ENCODE results near the gene AFF3. TPM values are rescaled to one million over a fixed set of nuclear protein-coding genes. Genes with fewer than 3 reads are reported as not detected.
A peak's percentile ranks its signal among the peaks of the same experiment; 100 is the strongest.

The AFF3 gene
- total and polyA plus RNA-seq, 4 donors: 0.48 to 5.3 (median 2.3) TPM

DNA sequence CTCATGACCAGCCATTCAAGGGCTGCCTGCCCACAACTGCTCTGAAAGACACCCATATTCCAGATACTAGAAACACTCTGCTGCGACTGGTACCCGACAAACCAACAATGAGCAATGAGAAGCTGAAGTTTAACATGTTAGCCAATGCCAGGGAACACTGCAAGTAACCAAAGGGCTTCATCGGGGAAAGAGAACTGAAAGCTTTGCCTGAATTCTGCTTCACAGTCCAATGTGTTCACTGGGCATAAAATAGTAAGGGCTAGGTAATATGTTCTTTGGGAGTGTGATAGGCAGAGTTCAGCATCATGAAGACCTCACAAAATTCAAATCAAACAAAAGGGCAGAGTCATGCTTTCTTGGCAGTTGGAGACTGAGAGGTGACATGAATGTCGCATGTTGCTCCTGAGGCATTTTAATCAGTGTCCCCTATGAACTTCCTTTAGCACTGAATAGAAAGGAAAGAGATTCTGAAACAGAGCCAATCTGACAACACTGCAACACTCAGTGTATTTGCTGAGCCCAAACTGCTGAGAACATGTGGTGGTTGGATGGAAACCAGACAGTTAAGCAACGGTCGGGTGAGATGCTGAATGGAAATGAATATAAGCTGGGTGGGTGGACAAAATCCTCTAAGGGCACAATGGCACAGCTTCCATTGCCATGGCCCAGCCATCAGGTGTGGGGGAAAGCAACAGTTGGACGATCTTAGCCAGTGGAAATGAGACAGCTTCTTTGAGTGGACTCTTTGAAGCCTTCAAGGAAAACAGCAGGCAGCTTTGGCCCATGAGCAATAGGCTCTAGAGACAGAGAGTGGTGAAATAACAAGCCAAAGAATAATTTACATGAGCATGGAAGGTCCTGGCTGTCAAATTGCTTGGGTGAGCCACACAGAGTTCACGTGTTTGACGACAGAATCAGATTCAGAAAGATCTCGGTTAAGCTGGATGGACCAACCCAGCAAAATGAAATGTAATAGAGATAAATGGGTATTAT is 277.5 kb downstream of the AFF3 start:
- no peaks in the 10 kb centered on the region for H3K36me3 ChIP-seq (ENCODE audit: control insufficient read depth in 4 of 4, insufficient read depth in 3 of 4, low read depth in 1 of 4, low read length in 3 of 4)
- peaks cover 3 to 21% (median 11%) of the 10 kb centered on the region in 4 donors for H3K4me1 ChIP-seq (ENCODE audit: control insufficient read depth in 4 of 4, insufficient read depth in 4 of 4, low read length in 3 of 4)
- TF ChIP-seq FOXA2 (IDR thresholded peaks at IDR 0.05) (peak; percentile 63), JUND (IDR thresholded peaks at IDR 0.05) (peak in 1 of 2 donors; percentile 57), SP1 (IDR thresholded peaks at IDR 0.05) (peak; percentile 70), YY1 (IDR thresholded peaks at IDR 0.05) (peak; percentile 67), TAF1 (conservative IDR thresholded peaks at IDR 0.05) (no peak), EGR1 (IDR thresholded peaks at IDR 0.05; ENCODE audit: low read depth in 2 of 2) (no peak), HNF4A (conservative IDR thresholded peaks at IDR 0.05) (peak; percentile 61 to 77), GABPA (IDR thresholded peaks at IDR 0.05 in 1 of 2, conservative IDR thresholded peaks at IDR 0.05 in 1 of 2) (no peak), RXRA (IDR thresholded peaks at IDR 0.05) (peak; percentile 60 to 85), RAD21 (IDR thresholded peaks at IDR 0.05) (peak; percentile 48 to 67), HNF4G (IDR thresholded peaks at IDR 0.05) (no peak), NR2F2 (IDR thresholded peaks at IDR 0.05) (no peak), FOXA1 (IDR thresholded peaks at IDR 0.05) (peak; percentile 80)
- TF ChIP-seq, protein P1, sequence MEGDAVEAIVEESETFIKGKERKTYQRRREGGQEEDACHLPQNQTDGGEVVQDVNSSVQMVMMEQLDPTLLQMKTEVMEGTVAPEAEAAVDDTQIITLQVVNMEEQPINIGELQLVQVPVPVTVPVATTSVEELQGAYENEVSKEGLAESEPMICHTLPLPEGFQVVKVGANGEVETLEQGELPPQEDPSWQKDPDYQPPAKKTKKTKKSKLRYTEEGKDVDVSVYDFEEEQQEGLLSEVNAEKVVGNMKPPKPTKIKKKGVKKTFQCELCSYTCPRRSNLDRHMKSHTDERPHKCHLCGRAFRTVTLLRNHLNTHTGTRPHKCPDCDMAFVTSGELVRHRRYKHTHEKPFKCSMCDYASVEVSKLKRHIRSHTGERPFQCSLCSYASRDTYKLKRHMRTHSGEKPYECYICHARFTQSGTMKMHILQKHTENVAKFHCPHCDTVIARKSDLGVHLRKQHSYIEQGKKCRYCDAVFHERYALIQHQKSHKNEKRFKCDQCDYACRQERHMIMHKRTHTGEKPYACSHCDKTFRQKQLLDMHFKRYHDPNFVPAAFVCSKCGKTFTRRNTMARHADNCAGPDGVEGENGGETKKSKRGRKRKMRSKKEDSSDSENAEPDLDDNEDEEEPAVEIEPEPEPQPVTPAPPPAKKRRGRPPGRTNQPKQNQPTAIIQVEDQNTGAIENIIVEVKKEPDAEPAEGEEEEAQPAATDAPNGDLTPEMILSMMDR (IDR thresholded peaks at IDR 0.05; ENCODE audit: low read depth, low read length, missing input control): no peak
- TF ChIP-seq, protein P2, sequence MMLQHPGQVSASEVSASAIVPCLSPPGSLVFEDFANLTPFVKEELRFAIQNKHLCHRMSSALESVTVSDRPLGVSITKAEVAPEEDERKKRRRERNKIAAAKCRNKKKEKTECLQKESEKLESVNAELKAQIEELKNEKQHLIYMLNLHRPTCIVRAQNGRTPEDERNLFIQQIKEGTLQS (IDR thresholded peaks at IDR 0.05): no peak
- TF ChIP-seq, protein P3, sequence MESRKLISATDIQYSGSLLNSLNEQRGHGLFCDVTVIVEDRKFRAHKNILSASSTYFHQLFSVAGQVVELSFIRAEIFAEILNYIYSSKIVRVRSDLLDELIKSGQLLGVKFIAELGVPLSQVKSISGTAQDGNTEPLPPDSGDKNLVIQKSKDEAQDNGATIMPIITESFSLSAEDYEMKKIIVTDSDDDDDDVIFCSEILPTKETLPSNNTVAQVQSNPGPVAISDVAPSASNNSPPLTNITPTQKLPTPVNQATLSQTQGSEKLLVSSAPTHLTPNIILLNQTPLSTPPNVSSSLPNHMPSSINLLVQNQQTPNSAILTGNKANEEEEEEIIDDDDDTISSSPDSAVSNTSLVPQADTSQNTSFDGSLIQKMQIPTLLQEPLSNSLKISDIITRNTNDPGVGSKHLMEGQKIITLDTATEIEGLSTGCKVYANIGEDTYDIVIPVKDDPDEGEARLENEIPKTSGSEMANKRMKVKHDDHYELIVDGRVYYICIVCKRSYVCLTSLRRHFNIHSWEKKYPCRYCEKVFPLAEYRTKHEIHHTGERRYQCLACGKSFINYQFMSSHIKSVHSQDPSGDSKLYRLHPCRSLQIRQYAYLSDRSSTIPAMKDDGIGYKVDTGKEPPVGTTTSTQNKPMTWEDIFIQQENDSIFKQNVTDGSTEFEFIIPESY (IDR thresholded peaks at IDR 0.05): peak; percentile 63
- TF ChIP-seq, protein P4, sequence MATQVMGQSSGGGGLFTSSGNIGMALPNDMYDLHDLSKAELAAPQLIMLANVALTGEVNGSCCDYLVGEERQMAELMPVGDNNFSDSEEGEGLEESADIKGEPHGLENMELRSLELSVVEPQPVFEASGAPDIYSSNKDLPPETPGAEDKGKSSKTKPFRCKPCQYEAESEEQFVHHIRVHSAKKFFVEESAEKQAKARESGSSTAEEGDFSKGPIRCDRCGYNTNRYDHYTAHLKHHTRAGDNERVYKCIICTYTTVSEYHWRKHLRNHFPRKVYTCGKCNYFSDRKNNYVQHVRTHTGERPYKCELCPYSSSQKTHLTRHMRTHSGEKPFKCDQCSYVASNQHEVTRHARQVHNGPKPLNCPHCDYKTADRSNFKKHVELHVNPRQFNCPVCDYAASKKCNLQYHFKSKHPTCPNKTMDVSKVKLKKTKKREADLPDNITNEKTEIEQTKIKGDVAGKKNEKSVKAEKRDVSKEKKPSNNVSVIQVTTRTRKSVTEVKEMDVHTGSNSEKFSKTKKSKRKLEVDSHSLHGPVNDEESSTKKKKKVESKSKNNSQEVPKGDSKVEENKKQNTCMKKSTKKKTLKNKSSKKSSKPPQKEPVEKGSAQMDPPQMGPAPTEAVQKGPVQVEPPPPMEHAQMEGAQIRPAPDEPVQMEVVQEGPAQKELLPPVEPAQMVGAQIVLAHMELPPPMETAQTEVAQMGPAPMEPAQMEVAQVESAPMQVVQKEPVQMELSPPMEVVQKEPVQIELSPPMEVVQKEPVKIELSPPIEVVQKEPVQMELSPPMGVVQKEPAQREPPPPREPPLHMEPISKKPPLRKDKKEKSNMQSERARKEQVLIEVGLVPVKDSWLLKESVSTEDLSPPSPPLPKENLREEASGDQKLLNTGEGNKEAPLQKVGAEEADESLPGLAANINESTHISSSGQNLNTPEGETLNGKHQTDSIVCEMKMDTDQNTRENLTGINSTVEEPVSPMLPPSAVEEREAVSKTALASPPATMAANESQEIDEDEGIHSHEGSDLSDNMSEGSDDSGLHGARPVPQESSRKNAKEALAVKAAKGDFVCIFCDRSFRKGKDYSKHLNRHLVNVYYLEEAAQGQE (IDR thresholded peaks at IDR 0.05): peak; percentile 45
- TF ChIP-seq, protein P5, sequence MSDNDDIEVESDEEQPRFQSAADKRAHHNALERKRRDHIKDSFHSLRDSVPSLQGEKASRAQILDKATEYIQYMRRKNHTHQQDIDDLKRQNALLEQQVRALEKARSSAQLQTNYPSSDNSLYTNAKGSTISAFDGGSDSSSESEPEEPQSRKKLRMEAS (IDR thresholded peaks at IDR 0.05): peak; percentile 83
- no peak overlapping the region for H3K9ac ChIP-seq (ENCODE audit: low read depth in 1 of 2, low read length in 2 of 2)
- H3K9me3 ChIP-seq (ENCODE audit: control insufficient read depth in 4 of 4, low read length in 3 of 4): no peaks in the 10 kb centered on the region
- DNase-seq (ENCODE audit: low spot score): no peak
- H3K27me3 ChIP-seq (ENCODE audit: control insufficient read depth in 4 of 4, insufficient read depth in 4 of 4, low read length in 3 of 4): no peaks in the 10 kb centered on the region
- whole genome bisulfite sequencing: 32% methylated on average over 10 of the region's 10 CpGs
- H3K27ac ChIP-seq (ENCODE audit: low read depth in 1 of 2, low read length in 2 of 2): peak overlapping the region; percentile 37 to 62
- no peak overlapping the region for H3K4me3 ChIP-seq (ENCODE audit: low read depth in 1 of 3, low read length in 3 of 3)

Data from liver (tissue), 9 donors.